D721Med (cell line): ENCODE measurements around the gene HSD11B1.
"Not testable (repeated sequence)": the region's sequence is repeated elsewhere in the genome, so short reads cannot be mapped to it uniquely, and the experiment has no call there.

ENCODE experiments used
- DNase-seq: peaks from one replicate; pipeline ENCODE4 v3.0.0; 2011; ENCODE audit warnings: low spot score; ENCODE audit not compliant: insufficient read length
- FAIRE-seq: peaks from 2 replicates; lab custom pipeline; 2011; peaks lifted over from hg19 to GRCh38; lab: Jason Lieb, UNC
- CTCF ChIP-seq: IDR thresholded peaks from 2 replicates; pipeline ENCODE4 v1.5.1; 2012; ENCODE audit warnings: mild to moderate bottlenecking, control low read depth; ENCODE audit not compliant: insufficient read depth; ENCODE audit errors: missing control alignments

HSD11B1 gene

GRCh38 chr1:209691237-209691636 is 13.4 kb upstream of the HSD11B1 start:
- no peak for TF ChIP-seq CTCF
- DNase-seq = no peak
- no peak for FAIRE-seq

- FAIRE-seq (no peak), DNase-seq (no peak)
- TF ChIP-seq CTCF = no peak
Observed at GRCh38 chr1:209692296-209692695, 12.3 kb upstream of the HSD11B1 start.

GRCh38 chr1:209692745-209693504 is 11.7 kb upstream of the HSD11B1 start:
- no peak for FAIRE-seq
- no peak for DNase-seq
- TF ChIP-seq CTCF = peak; percentile 98

GRCh38 chr1:209696673-209697072 is 8.0 kb upstream of the HSD11B1 start:
- no peak for DNase-seq
- no peak for TF ChIP-seq CTCF
- FAIRE-seq = no peak

GRCh38 chr1:209697126-209697525 is 7.5 kb upstream of the HSD11B1 start:
- FAIRE-seq (no peak), DNase-seq (no peak)
- no peak for TF ChIP-seq CTCF

- FAIRE-seq = not testable (repeated sequence)
Observed at GRCh38 chr1:209700686-209701085, 4.0 kb upstream of the HSD11B1 start.

GRCh38 chr1:209702832-209703231 is 1.8 kb upstream of the HSD11B1 start:
- FAIRE-seq (no peak), DNase-seq (no peak)
- no peak for TF ChIP-seq CTCF

More at GRCh38 chr1:209700686-209701085, 4.0 kb upstream of the HSD11B1 start:
- DNase-seq = not testable (repeated sequence)
